ENCODE measurements around the gene PARL.

DNA sequence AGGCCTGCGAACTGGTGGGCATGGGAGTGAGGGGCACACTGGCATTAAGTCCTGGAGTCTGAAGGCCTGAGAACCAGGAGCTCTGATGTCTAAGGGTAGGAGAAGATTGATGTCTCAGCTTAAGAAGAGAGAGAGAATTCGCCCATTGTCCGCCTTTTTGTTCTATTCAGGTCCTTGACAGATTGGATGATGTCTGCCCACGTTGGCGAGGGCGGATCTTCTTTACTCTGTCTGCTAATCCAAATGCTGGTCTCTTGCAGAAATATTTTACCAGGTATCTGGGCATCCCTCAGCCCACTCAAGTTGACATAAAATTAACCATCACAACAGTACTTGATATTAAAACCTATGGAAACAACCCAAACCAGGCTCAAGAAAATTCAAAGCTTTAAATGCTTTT lies 103.4 kb downstream of the PARL start:
- TF ChIP-seq, protein P1, sequence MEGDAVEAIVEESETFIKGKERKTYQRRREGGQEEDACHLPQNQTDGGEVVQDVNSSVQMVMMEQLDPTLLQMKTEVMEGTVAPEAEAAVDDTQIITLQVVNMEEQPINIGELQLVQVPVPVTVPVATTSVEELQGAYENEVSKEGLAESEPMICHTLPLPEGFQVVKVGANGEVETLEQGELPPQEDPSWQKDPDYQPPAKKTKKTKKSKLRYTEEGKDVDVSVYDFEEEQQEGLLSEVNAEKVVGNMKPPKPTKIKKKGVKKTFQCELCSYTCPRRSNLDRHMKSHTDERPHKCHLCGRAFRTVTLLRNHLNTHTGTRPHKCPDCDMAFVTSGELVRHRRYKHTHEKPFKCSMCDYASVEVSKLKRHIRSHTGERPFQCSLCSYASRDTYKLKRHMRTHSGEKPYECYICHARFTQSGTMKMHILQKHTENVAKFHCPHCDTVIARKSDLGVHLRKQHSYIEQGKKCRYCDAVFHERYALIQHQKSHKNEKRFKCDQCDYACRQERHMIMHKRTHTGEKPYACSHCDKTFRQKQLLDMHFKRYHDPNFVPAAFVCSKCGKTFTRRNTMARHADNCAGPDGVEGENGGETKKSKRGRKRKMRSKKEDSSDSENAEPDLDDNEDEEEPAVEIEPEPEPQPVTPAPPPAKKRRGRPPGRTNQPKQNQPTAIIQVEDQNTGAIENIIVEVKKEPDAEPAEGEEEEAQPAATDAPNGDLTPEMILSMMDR (conservative IDR thresholded peaks at IDR 0.05 in 1 of 2, IDR thresholded peaks at IDR 0.05 in 1 of 2; ENCODE audit: low read depth in 1 of 2, low read length in 2 of 2): no peak
- TF ChIP-seq EZH2 (IDR thresholded peaks at IDR 0.05; ENCODE audit: low read length, missing control alignments): no peak
